Tibial nerve (tissue), 4 donors: ENCODE results near the gene DTWD1. TPM values are rescaled to one million over a fixed set of nuclear protein-coding genes. Genes with fewer than 3 reads are reported as not detected.
A peak's percentile ranks its signal among the peaks of the same experiment; 100 is the strongest.

Experiments
- DNase-seq, 2 donors: peaks; one replicate each; pipeline ENCODE4 v3.0.0-alpha.2; 2019; ENCODE audit warnings: low spot score in 2 of 2
- H3K27ac ChIP-seq, 4 donors: fragments of 200-600 bp; sonication (generic) in 3 of 4; one replicate each; pipeline ENCODE4 v1.5.1; 2017 to 2019; ENCODE audit warnings: mild to moderate bottlenecking in 1 of 4
- H3K27me3 ChIP-seq, 2 donors: fragments of 200-600 bp; sonication (generic) in 1 of 2; one replicate each; pipeline versions ENCODE4 v1.5.1 to v1.6.0; 2017 to 2019
- H3K36me3 ChIP-seq, 3 donors: fragments of 200-600 bp; sonication (generic); one replicate each; pipeline ENCODE4 v1.5.1; 2018 to 2019
- H3K4me1 ChIP-seq, 4 donors: fragments of 200-600 bp; sonication (generic) in 3 of 4; one replicate each; pipeline ENCODE4 v1.5.1; 2017 to 2019
- H3K4me3 ChIP-seq, 4 donors: fragments of 200-600 bp; sonication (generic) in 3 of 4; one replicate each; pipeline ENCODE4 v1.5.1; 2017 to 2019; ENCODE audit warnings: mild to moderate bottlenecking in 1 of 4, moderate library complexity in 1 of 4
- H3K9me3 ChIP-seq, 4 donors: fragments of 200-600 bp; sonication (generic) in 3 of 4; one replicate each; pipeline ENCODE4 v1.5.1; 2017 to 2019
- EP300 ChIP-seq, 2 donors: sonication (generic); formaldehyde crosslinking; IDR thresholded peaks; one replicate each; pipeline ENCODE4 v1.6.1; 2017; ENCODE audit warnings: antibody characterized with exemption in 2 of 2, mild to moderate bottlenecking in 1 of 2
- POLR2A ChIP-seq, 2 donors: fragments of 450-650 bp; IDR thresholded peaks; one replicate each; pipeline ENCODE4 v1.6.1; 2017; ENCODE audit warnings: antibody characterized with exemption in 2 of 2, mild to moderate bottlenecking in 2 of 2, moderate library complexity in 2 of 2
- WGBS, 2 donors: methylation state at CpG; one replicate each; pipeline ENCODE4 v1.1.5; 2018; 5-methylcytosine and 5-hydroxymethylcytosine counted together
- total RNA-seq, 4 donors: library from RNA; depleted of rRNA; stranded (reverse); fragments of >200 nt; gene quantifications; one replicate each; pipeline ENCODE4 v1.1.0, GENCODE V29; 2016
- TF ChIP-seq, protein P1 (sequence below), 5 experiments: fragments of 200-600 bp in 3 of 5; fragments of 450-650 bp in 2 of 5; sonication (generic) in 3 of 5; IDR thresholded peaks; one replicate each; pipeline ENCODE4 v1.5.1; 2016 to 2019; ENCODE audit warnings: antibody characterized with exemption in 5 of 5, mild to moderate bottlenecking in 3 of 5, moderate library complexity in 2 of 5

Gene DTWD1
- total RNA-seq, 4 donors from 2014 or later: 16.1 to 42.9 (median 18.3) TPM

DNA sequence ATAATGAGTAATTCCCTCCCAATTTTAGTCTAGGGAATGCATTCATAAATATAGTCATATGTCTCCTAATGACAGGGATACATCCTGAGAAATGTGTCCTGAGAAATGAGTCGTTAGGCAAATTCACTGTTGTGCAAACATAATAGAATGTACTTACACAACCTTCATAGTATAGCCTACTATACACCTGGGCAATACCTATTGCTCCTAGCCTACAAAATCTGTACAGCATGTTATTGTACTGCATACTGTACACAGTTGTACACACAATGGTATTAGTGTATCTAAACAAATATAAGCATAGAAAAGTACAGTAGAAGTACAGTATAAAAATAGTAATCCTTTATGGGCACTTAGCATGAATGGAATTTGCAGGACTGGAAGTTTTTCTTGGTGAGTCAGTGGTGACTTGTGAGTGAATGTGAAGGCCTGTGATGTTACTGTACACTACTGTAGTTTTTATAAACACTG lies 6.6 kb downstream of the DTWD1 start:
- 59 to 71% methylated on average over 1 of the region's 1 CpG for WGBS, 2 donors

DNA sequence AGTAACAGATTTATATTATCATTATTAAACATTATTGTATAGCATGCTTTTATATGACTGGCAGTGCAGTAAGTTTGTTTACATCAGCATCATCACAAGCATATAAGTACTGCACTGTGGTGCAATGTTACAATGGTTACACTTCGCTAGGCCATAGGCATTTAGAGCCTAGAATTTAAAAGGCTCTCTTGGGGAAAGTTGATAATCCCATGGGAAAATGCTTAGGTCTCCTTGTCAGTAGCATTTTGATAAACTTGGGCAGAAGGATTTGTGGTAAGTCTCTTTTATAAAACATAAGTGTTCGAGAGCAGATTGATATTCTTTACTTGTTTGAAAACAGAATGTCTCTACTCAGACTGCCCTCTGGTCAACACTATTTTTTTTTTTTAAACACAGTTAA lies 7.5 kb downstream of the DTWD1 start:
- Histone ChIP-seq H3K9me3 (peaks cover 0 to 16% (median 0%) of the 10 kb centered on the region in 4 donors), H3K4me1 (peaks cover 0 to 25% (median 3%) of the 10 kb centered on the region in 4 donors), H3K27ac (no peak overlapping the region), H3K36me3 (peaks cover 0 to 50% (median 4%) of the 10 kb centered on the region in 3 donors), H3K27me3 (no peaks in the 10 kb centered on the region), H3K4me3 (no peak overlapping the region)
- TF ChIP-seq POLR2A (IDR thresholded peaks at IDR 0.05) (no peak), EP300 (IDR thresholded peaks at IDR 0.05) (no peak)
- TF ChIP-seq, protein P1, sequence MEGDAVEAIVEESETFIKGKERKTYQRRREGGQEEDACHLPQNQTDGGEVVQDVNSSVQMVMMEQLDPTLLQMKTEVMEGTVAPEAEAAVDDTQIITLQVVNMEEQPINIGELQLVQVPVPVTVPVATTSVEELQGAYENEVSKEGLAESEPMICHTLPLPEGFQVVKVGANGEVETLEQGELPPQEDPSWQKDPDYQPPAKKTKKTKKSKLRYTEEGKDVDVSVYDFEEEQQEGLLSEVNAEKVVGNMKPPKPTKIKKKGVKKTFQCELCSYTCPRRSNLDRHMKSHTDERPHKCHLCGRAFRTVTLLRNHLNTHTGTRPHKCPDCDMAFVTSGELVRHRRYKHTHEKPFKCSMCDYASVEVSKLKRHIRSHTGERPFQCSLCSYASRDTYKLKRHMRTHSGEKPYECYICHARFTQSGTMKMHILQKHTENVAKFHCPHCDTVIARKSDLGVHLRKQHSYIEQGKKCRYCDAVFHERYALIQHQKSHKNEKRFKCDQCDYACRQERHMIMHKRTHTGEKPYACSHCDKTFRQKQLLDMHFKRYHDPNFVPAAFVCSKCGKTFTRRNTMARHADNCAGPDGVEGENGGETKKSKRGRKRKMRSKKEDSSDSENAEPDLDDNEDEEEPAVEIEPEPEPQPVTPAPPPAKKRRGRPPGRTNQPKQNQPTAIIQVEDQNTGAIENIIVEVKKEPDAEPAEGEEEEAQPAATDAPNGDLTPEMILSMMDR (IDR thresholded peaks at IDR 0.05): no peak
- 84 to 88% methylated on average over 2 of the region's 2 CpGs for WGBS, 2 donors
- no peak for DNase-seq

More for the DNA sequence above, 6.6 kb downstream of the DTWD1 start:
- no peak overlapping the region for H3K27ac ChIP-seq
- H3K27me3 ChIP-seq: no peaks in the 10 kb centered on the region
- H3K4me3 ChIP-seq: no peak overlapping the region
- DNase-seq: no peak
- H3K9me3 ChIP-seq: peaks cover 0 to 16% (median 0%) of the 10 kb centered on the region in 4 donors
- no peak for TF ChIP-seq POLR2A (IDR thresholded peaks at IDR 0.05)
- TF ChIP-seq, protein P1 (IDR thresholded peaks at IDR 0.05): no peak
- no peak for TF ChIP-seq EP300 (IDR thresholded peaks at IDR 0.05)
- peaks cover 0 to 42% (median 4%) of the 10 kb centered on the region in 3 donors for H3K36me3 ChIP-seq
- peaks cover 0 to 34% (median 11%) of the 10 kb centered on the region in 4 donors for H3K4me1 ChIP-seq

DNA sequence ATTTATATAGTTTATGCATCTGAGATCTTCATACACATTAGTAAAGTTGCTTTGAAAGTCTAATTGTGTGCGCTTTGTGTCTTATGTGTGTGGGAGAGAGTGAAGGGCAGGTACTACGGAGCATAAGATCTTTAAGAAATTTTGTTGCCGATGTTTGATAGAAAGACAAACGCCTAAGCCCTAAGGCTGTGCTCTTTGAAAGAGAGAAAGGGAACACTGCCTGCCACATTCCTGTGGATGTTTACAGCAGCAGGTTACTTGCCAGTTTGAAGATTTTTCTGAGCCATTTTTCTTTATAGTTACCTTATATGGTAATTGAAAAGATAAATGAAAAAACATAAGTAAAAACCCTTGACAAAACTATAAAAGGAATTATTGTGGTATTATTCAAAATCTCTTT lies 17.0 kb downstream of the DTWD1 start:
- Histone ChIP-seq H3K9me3 (no peaks in the 10 kb centered on the region), H3K27ac (peak overlapping the region in 1 of 4 donors; percentile 13), H3K4me1 (peaks cover 0 to 21% (median 0%) of the 10 kb centered on the region in 4 donors), H3K27me3 (no peaks in the 10 kb centered on the region), H3K36me3 (peaks cover 0 to 47% (median 0%) of the 10 kb centered on the region in 3 donors), H3K4me3 (no peak overlapping the region)
- no peak for TF ChIP-seq POLR2A (IDR thresholded peaks at IDR 0.05)
- TF ChIP-seq EP300 (IDR thresholded peaks at IDR 0.05): no peak
- TF ChIP-seq, protein P1 (IDR thresholded peaks at IDR 0.05): no peak
- DNase-seq: no peak
- 56 to 58% methylated on average over 4 of the region's 4 CpGs for WGBS, 2 donors

DNA sequence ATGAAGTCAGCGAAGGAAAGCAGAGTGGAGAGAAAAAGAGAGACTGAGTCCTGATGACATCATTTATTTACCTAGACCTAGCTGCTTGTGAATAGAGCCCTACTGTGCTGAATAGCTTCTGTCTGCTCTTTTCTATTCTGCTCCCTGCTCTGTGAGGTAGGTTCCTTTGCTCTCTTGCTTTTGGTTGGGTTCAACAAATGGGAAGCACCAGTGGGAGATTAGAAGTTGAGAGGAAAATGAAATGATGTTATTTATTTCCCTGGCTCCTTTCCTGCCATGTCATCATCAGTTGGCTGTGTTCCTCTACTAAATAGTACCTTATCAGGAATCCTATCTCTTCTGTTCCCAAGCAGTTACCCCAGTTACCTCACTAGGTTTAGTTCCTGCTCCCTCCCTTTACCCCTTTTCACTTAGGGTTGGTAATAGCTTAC lies 23.5 kb downstream of the DTWD1 start:
- H3K4me1 ChIP-seq: peaks cover 0 to 23% (median 3%) of the 10 kb centered on the region in 4 donors
- peaks cover 0 to 24% (median 0%) of the 10 kb centered on the region in 3 donors for H3K36me3 ChIP-seq
- H3K27me3 ChIP-seq: no peaks in the 10 kb centered on the region
- DNase-seq: no peak
- H3K9me3 ChIP-seq: peaks cover 0 to 9% (median 0%) of the 10 kb centered on the region in 4 donors
- H3K4me3 ChIP-seq: no peak overlapping the region
- TF ChIP-seq EP300 (IDR thresholded peaks at IDR 0.05) (no peak), POLR2A (IDR thresholded peaks at IDR 0.05) (no peak)
- TF ChIP-seq, protein P1 (IDR thresholded peaks at IDR 0.05): no peak
- 98 to 100% methylated on average over 1 of the region's 1 CpG for WGBS, 2 donors
- H3K27ac ChIP-seq: peak overlapping the region in 2 of 4 donors; percentile 41 to 60

DNA sequence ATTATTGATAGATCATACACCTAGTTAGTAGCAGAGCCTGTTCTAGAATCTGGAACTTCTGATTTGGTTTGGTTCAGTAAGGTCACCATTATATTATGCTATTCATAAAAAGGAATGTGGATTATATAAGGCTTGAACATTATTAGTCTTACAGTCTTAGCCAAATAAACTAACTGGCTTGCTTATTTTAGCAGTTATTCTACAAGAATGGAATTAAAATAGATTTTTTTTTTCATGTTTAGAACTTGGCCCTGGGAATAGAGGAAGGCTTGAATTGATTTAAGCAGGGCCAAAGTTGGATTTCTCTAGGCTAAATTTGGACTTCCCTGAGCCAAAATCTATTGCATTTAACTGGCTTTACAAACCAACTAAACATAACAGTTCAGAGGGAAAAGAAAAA lies 24.4 kb downstream of the DTWD1 start:
- peaks cover 0 to 9% (median 0%) of the 10 kb centered on the region in 4 donors for H3K9me3 ChIP-seq
- H3K4me1 ChIP-seq: peaks cover 0 to 23% (median 3%) of the 10 kb centered on the region in 4 donors
- no peaks in the 10 kb centered on the region for H3K27me3 ChIP-seq
- TF ChIP-seq, protein P1 (IDR thresholded peaks at IDR 0.05): no peak
- no peak for TF ChIP-seq POLR2A (IDR thresholded peaks at IDR 0.05)
- TF ChIP-seq EP300 (IDR thresholded peaks at IDR 0.05): no peak
- H3K36me3 ChIP-seq: peaks cover 0 to 24% (median 0%) of the 10 kb centered on the region in 3 donors
- no peak overlapping the region for H3K4me3 ChIP-seq
- H3K27ac ChIP-seq: peak overlapping the region in 2 of 4 donors; percentile 41 to 60
- DNase-seq: no peak
